Colonic mucosa (tissue), 4 donors: ENCODE results near the gene DOK5. TPM values are rescaled to one million over a fixed set of nuclear protein-coding genes. Genes with fewer than 3 reads are reported as not detected.

Source experiments
- DNase-seq: peaks from one replicate; pipeline ENCODE4 v3.0.0-alpha.2; 2020
- H3K27ac ChIP-seq: fragments of 200-600 bp; one replicate; pipeline ENCODE4 v1.8.0; 2021
- H3K27me3 ChIP-seq: fragments of 200-600 bp; one replicate; pipeline ENCODE4 v1.8.0; 2021
- H3K36me3 ChIP-seq: fragments of 200-600 bp; one replicate; pipeline ENCODE4 v1.8.0; 2021
- H3K4me1 ChIP-seq: fragments of 200-600 bp; one replicate; pipeline ENCODE4 v1.8.0; 2021; ENCODE audit warnings: mild to moderate bottlenecking
- H3K4me3 ChIP-seq: fragments of 200-600 bp; one replicate; pipeline ENCODE4 v1.8.0; 2021
- H3K9ac ChIP-seq, 2 donors: one replicate each; pipeline ENCODE4 v1.7.0; 2013; ENCODE audit warnings: control low read depth in 2 of 2, low read depth in 2 of 2, low read length in 2 of 2
- H3K9me3 ChIP-seq: fragments of 200-600 bp; one replicate; pipeline ENCODE4 v1.8.0; 2021
- intact Hi-C: fragments of 100-400 bp; cut with DNase I; formaldehyde crosslinking; loops from one replicate; pipeline ENCODE4 v1.14.1; 2022
- total RNA-seq, 2 donors: library from RNA; stranded (reverse); fragmentation: NEBNext Ultra II Directional in 1 of 2; extraction: Animal tissue kit (Norgen Biotek cat#: 25700) in 1 of 2; gene quantifications; one replicate each; pipeline ENCODE4 v1.2.1, GENCODE V29; 2021
- TF ChIP-seq, protein P1 (sequence below): fragments of 200-600 bp; IDR thresholded peaks from one replicate; pipeline ENCODE4 v1.8.0; 2022; ENCODE audit warnings: antibody characterized with exemption, mild to moderate bottlenecking
- donor health status: healthy.
- donor health status: DM: no; HTN: no; CAD: no.
- donor health status: DM: no; HTN: no; CAD: no.

DOK5 gene
- total RNA-seq, 2 donors from 2014 or later: 0.80 TPM; not detected in 1

DNA sequence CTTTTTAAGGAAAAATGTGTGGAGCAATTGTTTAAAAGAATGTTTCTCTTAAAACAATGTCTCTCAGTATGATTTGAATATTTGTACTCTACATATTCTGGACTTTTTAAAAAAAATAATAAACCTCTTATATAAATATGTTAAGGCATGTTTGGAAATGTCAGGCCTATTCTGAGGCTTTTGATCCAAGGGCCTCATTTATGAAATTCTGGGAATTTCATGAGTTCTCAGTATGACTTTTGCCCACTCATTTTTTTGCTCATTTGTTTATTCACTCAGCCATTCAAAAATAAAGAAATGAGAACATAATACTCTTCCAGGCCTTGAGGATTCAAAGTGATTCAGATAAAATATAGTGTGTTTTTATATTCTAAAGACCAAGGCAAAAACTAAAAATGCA is 60.4 kb downstream of the DOK5 start:
- Histone ChIP-seq H3K4me3 (no peak overlapping the region), H3K4me1 (no peaks in the 10 kb centered on the region), H3K27ac (no peak overlapping the region), H3K9me3 (no peaks in the 10 kb centered on the region), H3K9ac (no peak overlapping the region), H3K27me3 (no peaks in the 10 kb centered on the region), H3K36me3 (no peaks in the 10 kb centered on the region)
- intact Hi-C loops: no loop called here
- TF ChIP-seq, protein P1, sequence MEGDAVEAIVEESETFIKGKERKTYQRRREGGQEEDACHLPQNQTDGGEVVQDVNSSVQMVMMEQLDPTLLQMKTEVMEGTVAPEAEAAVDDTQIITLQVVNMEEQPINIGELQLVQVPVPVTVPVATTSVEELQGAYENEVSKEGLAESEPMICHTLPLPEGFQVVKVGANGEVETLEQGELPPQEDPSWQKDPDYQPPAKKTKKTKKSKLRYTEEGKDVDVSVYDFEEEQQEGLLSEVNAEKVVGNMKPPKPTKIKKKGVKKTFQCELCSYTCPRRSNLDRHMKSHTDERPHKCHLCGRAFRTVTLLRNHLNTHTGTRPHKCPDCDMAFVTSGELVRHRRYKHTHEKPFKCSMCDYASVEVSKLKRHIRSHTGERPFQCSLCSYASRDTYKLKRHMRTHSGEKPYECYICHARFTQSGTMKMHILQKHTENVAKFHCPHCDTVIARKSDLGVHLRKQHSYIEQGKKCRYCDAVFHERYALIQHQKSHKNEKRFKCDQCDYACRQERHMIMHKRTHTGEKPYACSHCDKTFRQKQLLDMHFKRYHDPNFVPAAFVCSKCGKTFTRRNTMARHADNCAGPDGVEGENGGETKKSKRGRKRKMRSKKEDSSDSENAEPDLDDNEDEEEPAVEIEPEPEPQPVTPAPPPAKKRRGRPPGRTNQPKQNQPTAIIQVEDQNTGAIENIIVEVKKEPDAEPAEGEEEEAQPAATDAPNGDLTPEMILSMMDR: no peak
- no peak for DNase-seq

DNA sequence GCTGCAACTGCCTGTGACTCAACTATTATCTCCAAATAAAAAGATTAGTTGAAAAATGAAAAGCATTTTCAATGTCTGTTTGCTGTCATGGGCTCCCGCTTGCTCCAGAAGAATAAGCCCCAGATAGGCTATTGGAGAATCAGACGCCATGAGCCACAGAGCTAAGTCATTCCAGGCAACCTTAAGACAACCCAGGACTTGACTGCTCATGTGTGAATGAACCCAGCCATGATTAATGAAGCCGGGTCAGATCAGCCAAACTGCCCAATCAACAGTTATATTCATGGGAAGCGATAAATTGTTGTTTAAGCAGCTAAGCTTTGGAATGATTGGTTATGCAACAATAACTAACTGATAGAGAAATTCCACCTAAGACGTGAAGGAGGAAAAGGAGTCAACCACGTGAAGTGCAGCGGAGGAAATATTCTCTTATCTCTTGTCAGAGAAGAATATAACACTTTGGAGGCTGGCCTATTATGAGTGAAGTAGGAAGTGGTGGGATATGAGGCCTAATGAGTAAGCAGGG is 64.2 kb downstream of the DOK5 start:
- TF ChIP-seq, protein P1: no peak
- Histone ChIP-seq H3K4me3 (no peak overlapping the region), H3K27ac (no peak overlapping the region), H3K9ac (no peak overlapping the region), H3K9me3 (no peaks in the 10 kb centered on the region), H3K36me3 (no peaks in the 10 kb centered on the region), H3K4me1 (no peaks in the 10 kb centered on the region), H3K27me3 (no peaks in the 10 kb centered on the region)
- intact Hi-C loops: no loop called here
- no peak for DNase-seq

DNA sequence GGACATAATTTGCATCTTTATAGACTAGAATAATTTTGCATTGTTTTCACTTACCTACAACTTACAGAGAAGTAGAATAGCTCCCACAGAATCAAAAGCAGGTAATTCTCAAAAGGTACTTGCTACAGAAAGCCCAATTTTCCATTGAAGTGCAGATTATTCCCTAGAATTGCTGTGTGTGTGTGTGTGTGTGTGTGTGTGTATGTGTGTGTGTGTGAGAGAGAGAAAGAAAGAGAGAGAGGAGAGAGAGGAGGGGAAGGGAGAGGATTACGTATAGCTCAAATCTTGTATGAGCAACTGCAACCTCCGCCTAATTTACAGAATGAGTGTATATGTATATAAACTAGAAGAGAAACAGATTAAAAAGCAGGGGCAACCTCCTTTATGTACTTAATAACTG is 68.0 kb downstream of the DOK5 start:
- H3K9ac ChIP-seq: no peak overlapping the region
- H3K27ac ChIP-seq: no peak overlapping the region
- no peaks in the 10 kb centered on the region for H3K27me3 ChIP-seq
- H3K9me3 ChIP-seq: no peaks in the 10 kb centered on the region
- H3K36me3 ChIP-seq: no peaks in the 10 kb centered on the region
- H3K4me1 ChIP-seq: no peaks in the 10 kb centered on the region
- intact Hi-C loops: no loop called here
- H3K4me3 ChIP-seq: no peak overlapping the region
- TF ChIP-seq, protein P1: no peak
- DNase-seq: no peak

GRCh38 chr20:54545676-54546358 is 70.4 kb downstream of the DOK5 start:
- intact Hi-C loops: no loop called here
- Histone ChIP-seq H3K27me3 (no peaks in the 10 kb centered on the region), H3K4me3 (no peak overlapping the region), H3K36me3 (no peaks in the 10 kb centered on the region), H3K9me3 (no peaks in the 10 kb centered on the region), H3K4me1 (no peaks in the 10 kb centered on the region), H3K27ac (no peak overlapping the region), H3K9ac (no peak overlapping the region)
- TF ChIP-seq, protein P1: no peak
- DNase-seq: no peak

DNA sequence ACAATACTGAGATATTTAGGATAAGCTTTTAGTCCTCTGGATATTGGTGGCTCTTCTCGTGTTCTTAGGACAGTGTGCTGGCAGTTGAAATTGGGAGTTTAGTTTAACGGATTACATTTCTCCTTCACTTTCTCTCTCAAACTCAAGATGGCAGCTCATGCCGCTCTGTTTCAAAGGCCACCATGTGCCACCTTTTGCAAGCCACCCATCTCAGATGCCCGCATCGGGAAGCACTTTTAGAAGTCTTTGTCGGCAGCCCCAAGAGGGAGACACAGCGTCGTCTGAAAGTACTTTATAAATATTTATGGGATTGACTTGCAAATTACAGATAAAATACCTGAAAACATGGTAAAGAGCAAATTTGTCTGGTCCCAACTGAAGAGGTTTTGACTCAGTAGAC is 73.5 kb downstream of the DOK5 start:
- no peak for DNase-seq
- Histone ChIP-seq H3K4me3 (no peak overlapping the region), H3K27me3 (no peaks in the 10 kb centered on the region), H3K4me1 (no peaks in the 10 kb centered on the region), H3K9ac (no peak overlapping the region), H3K9me3 (no peaks in the 10 kb centered on the region), H3K27ac (no peak overlapping the region), H3K36me3 (no peaks in the 10 kb centered on the region)
- TF ChIP-seq, protein P1: no peak
- intact Hi-C loops: no loop called here
